Measurements from ENCODE around the gene ABCC1. TPM values are rescaled to one million over a fixed set of nuclear protein-coding genes. Genes with fewer than 3 reads are reported as not detected.
"Not testable (repeated sequence)": the region's sequence is repeated elsewhere in the genome, so short reads cannot be mapped to it uniquely, and the experiment has no call there.

The ABCC1 gene
- polyA plus RNA-seq, 6 donors from 2014 or later, result 2.9 to 9.0 (median 5.3) TPM

GRCh38 chr16:16158741-16159374 lies 209.4 kb downstream of the ABCC1 start:
- H3K27me3 Mint-ChIP-seq, result peaks cover 0 to 19% (median 14%) of the 10 kb centered on the region in 3 donors
- peaks cover 3 to 16% of the 10 kb centered on the region in 2 donors for H3K36me3 Mint-ChIP-seq
- no peak overlapping the region for H3K27ac Mint-ChIP-seq
- no peak for ATAC-seq (ENCODE audit: low read depth in 2 of 2)
- H3K4me3 Mint-ChIP-seq, result no peak overlapping the region
- H3K9me3 Mint-ChIP-seq, result peaks cover 14 to 49% (median 38%) of the 10 kb centered on the region in 7 donors
- H3K4me1 Mint-ChIP-seq, result no peaks in the 10 kb centered on the region
- no peak for DNase-seq

GRCh38 chr16:16159662-16160061 lies 210.2 kb downstream of the ABCC1 start:
- ATAC-seq (ENCODE audit: low read depth in 2 of 2) (no peak), DNase-seq (no peak)
- Mint-ChIP-seq H3K4me1 (no peaks in the 10 kb centered on the region), H3K27me3 (peaks cover 0 to 19% (median 17%) of the 10 kb centered on the region in 3 donors), H3K9me3 (peaks cover 14 to 49% (median 38%) of the 10 kb centered on the region in 7 donors), H3K4me3 (no peak overlapping the region), H3K27ac (no peak overlapping the region), H3K36me3 (peaks cover 3 to 16% of the 10 kb centered on the region in 2 donors)

- H3K9me3 Mint-ChIP-seq, result peaks cover 11 to 46% (median 38%) of the 10 kb centered on the region in 7 donors
- H3K4me3 Mint-ChIP-seq, result no peak overlapping the region
- H3K4me1 Mint-ChIP-seq, result no peaks in the 10 kb centered on the region
- peaks cover 0 to 11% (median 8%) of the 10 kb centered on the region in 3 donors for H3K27me3 Mint-ChIP-seq
- H3K27ac Mint-ChIP-seq, result no peak overlapping the region
- DNase-seq (no peak), ATAC-seq (ENCODE audit: low read depth in 2 of 2) (no peak)
- H3K36me3 Mint-ChIP-seq, result peaks cover 3 to 16% of the 10 kb centered on the region in 2 donors
These were observed 211.9 kb downstream of the ABCC1 start for GRCh38 chr16:16161319-16161718.

GRCh38 chr16:16161840-16162239 lies 212.4 kb downstream of the ABCC1 start:
- not testable (repeated sequence) for H3K27ac Mint-ChIP-seq; ATAC-seq (ENCODE audit: low read depth in 2 of 2); H3K4me3 Mint-ChIP-seq; DNase-seq; H3K4me1 Mint-ChIP-seq
- Mint-ChIP-seq H3K9me3 (peaks cover 11 to 42% (median 38%) of the 10 kb centered on the region in 7 donors), H3K27me3 (peaks cover 0 to 11% (median 8%) of the 10 kb centered on the region in 3 donors), H3K36me3 (peaks cover 3 to 16% of the 10 kb centered on the region in 2 donors)

- Mint-ChIP-seq H3K9me3 (peaks cover 11 to 37% (median 32%) of the 10 kb centered on the region in 7 donors), H3K4me1 (no peaks in the 10 kb centered on the region), H3K4me3 (no peak overlapping the region), H3K27ac (no peak overlapping the region), H3K36me3 (peaks cover 3 to 16% of the 10 kb centered on the region in 2 donors), H3K27me3 (peaks cover 0 to 11% (median 8%) of the 10 kb centered on the region in 3 donors)
- ATAC-seq (ENCODE audit: low read depth in 2 of 2) (no peak), DNase-seq (no peak)
These were observed 213.2 kb downstream of the ABCC1 start for GRCh38 chr16:16162591-16162990.

- Mint-ChIP-seq H3K27me3 (peaks cover 0 to 11% (median 8%) of the 10 kb centered on the region in 3 donors), H3K4me1 (no peaks in the 10 kb centered on the region), H3K27ac (peak overlapping the region in 1 of 6 donors; percentile 28), H3K4me3 (no peak overlapping the region), H3K9me3 (peaks cover 10 to 33% (median 28%) of the 10 kb centered on the region in 7 donors), H3K36me3 (peaks cover 3 to 14% of the 10 kb centered on the region in 2 donors)
- ATAC-seq (ENCODE audit: low read depth in 2 of 2), result no peak
- no peak for DNase-seq
These were observed 213.7 kb downstream of the ABCC1 start for GRCh38 chr16:16163109-16163508.

GRCh38 chr16:16163571-16163970 lies 214.2 kb downstream of the ABCC1 start:
- peaks cover 0 to 11% (median 8%) of the 10 kb centered on the region in 3 donors for H3K27me3 Mint-ChIP-seq
- peaks cover 6 to 29% (median 24%) of the 10 kb centered on the region in 7 donors for H3K9me3 Mint-ChIP-seq
- peaks cover under 1 to 10% of the 10 kb centered on the region in 2 donors for H3K36me3 Mint-ChIP-seq
- no peak for ATAC-seq (ENCODE audit: low read depth in 2 of 2)
- no peak overlapping the region for H3K27ac Mint-ChIP-seq
- H3K4me1 Mint-ChIP-seq, result no peaks in the 10 kb centered on the region
- DNase-seq, result no peak
- H3K4me3 Mint-ChIP-seq, result no peak overlapping the region

GRCh38 chr16:16164243-16164642 lies 214.8 kb downstream of the ABCC1 start:
- peaks cover 0 to 8% of the 10 kb centered on the region in 2 donors for H3K36me3 Mint-ChIP-seq
- H3K4me1 Mint-ChIP-seq, result no peaks in the 10 kb centered on the region
- no peak overlapping the region for H3K27ac Mint-ChIP-seq

GRCh38 chr16:16166085-16166484 lies 216.7 kb downstream of the ABCC1 start:
- no peak overlapping the region for H3K4me3 Mint-ChIP-seq
- no peaks in the 10 kb centered on the region for H3K4me1 Mint-ChIP-seq
- H3K27me3 Mint-ChIP-seq, result peaks cover 0 to 15% (median 15%) of the 10 kb centered on the region in 3 donors
- ATAC-seq (ENCODE audit: low read depth in 2 of 2) (no peak), DNase-seq (no peak)
- H3K27ac Mint-ChIP-seq, result no peak overlapping the region
- peaks cover 2 to 8% (median 4%) of the 10 kb centered on the region in 7 donors for H3K9me3 Mint-ChIP-seq
- peaks cover 0 to 8% of the 10 kb centered on the region in 2 donors for H3K36me3 Mint-ChIP-seq

More at GRCh38 chr16:16164243-16164642, 214.8 kb downstream of the ABCC1 start:
- H3K4me3 Mint-ChIP-seq, result no peak overlapping the region
- H3K27me3 Mint-ChIP-seq, result peaks cover 0 to 14% (median 11%) of the 10 kb centered on the region in 3 donors
- ATAC-seq (ENCODE audit: low read depth in 2 of 2), result no peak
- DNase-seq, result no peak
- H3K9me3 Mint-ChIP-seq, result peaks cover 4 to 22% (median 17%) of the 10 kb centered on the region in 7 donors

- Mint-ChIP-seq H3K9me3 (peaks cover 0 to 6% (median 1%) of the 10 kb centered on the region in 7 donors), H3K4me1 (no peaks in the 10 kb centered on the region), H3K4me3 (no peak overlapping the region), H3K27ac (no peak overlapping the region), H3K27me3 (peaks cover 0 to 12% (median 11%) of the 10 kb centered on the region in 3 donors), H3K36me3 (peaks cover 0 to 3% of the 10 kb centered on the region in 2 donors)
- DNase-seq (no peak), ATAC-seq (ENCODE audit: low read depth in 2 of 2) (no peak)
These were observed 217.5 kb downstream of the ABCC1 start for GRCh38 chr16:16166949-16167348.

GRCh38 chr16:16167927-16168326 lies 218.5 kb downstream of the ABCC1 start:
- Mint-ChIP-seq H3K9me3 (peaks cover 0 to 4% (median 0%) of the 10 kb centered on the region in 7 donors), H3K27me3 (peaks cover 0 to 9% (median 7%) of the 10 kb centered on the region in 3 donors), H3K4me3 (no peak overlapping the region), H3K36me3 (no peaks in the 10 kb centered on the region), H3K4me1 (no peaks in the 10 kb centered on the region), H3K27ac (no peak overlapping the region)
- no peak for DNase-seq
- ATAC-seq (ENCODE audit: low read depth in 2 of 2), result no peak

GRCh38 chr16:16168431-16168830 lies 219.0 kb downstream of the ABCC1 start:
- Mint-ChIP-seq H3K27me3 (peaks cover 0 to 9% (median 7%) of the 10 kb centered on the region in 3 donors), H3K36me3 (no peaks in the 10 kb centered on the region), H3K4me1 (no peaks in the 10 kb centered on the region), H3K4me3 (no peak overlapping the region), H3K9me3 (peaks cover 0 to 4% (median 0%) of the 10 kb centered on the region in 7 donors), H3K27ac (no peak overlapping the region)
- DNase-seq (no peak), ATAC-seq (ENCODE audit: low read depth in 2 of 2) (no peak)

- DNase-seq, result no peak
These were observed 220.2 kb downstream of the ABCC1 start for GRCh38 chr16:16169615-16170014.

GRCh38 chr16:16171332-16171919 lies 222.0 kb downstream of the ABCC1 start:
- Mint-ChIP-seq H3K36me3 (no peaks in the 10 kb centered on the region), H3K4me3 (no peak overlapping the region), H3K9me3 (peaks cover 2 to 8% (median 4%) of the 10 kb centered on the region in 7 donors), H3K27me3 (peaks cover 0 to 7% (median 5%) of the 10 kb centered on the region in 3 donors), H3K27ac (no peak overlapping the region), H3K4me1 (no peaks in the 10 kb centered on the region)
- DNase-seq, result no peak
- ATAC-seq (ENCODE audit: low read depth in 2 of 2), result no peak

More at GRCh38 chr16:16169615-16170014, 220.2 kb downstream of the ABCC1 start:
- Mint-ChIP-seq H3K27me3 (peaks cover 0 to 7% (median 6%) of the 10 kb centered on the region in 3 donors), H3K4me3 (no peak overlapping the region), H3K4me1 (no peaks in the 10 kb centered on the region), H3K36me3 (no peaks in the 10 kb centered on the region), H3K9me3 (peaks cover 0 to 4% (median 0%) of the 10 kb centered on the region in 7 donors), H3K27ac (no peak overlapping the region)
- no peak for ATAC-seq (ENCODE audit: low read depth in 2 of 2)
